ENCODE measurements around the gene MAB21L4.

GRCh38 chr2:240884745-240885144 lies 11.2 kb downstream of the MAB21L4 start:
- TF ChIP-seq, protein P1, sequence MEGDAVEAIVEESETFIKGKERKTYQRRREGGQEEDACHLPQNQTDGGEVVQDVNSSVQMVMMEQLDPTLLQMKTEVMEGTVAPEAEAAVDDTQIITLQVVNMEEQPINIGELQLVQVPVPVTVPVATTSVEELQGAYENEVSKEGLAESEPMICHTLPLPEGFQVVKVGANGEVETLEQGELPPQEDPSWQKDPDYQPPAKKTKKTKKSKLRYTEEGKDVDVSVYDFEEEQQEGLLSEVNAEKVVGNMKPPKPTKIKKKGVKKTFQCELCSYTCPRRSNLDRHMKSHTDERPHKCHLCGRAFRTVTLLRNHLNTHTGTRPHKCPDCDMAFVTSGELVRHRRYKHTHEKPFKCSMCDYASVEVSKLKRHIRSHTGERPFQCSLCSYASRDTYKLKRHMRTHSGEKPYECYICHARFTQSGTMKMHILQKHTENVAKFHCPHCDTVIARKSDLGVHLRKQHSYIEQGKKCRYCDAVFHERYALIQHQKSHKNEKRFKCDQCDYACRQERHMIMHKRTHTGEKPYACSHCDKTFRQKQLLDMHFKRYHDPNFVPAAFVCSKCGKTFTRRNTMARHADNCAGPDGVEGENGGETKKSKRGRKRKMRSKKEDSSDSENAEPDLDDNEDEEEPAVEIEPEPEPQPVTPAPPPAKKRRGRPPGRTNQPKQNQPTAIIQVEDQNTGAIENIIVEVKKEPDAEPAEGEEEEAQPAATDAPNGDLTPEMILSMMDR (IDR thresholded peaks at IDR 0.05; ENCODE audit: low read depth, low read length, poor library complexity, severe bottlenecking) = no peak
- no peak for TF ChIP-seq EZH2phosphoT487 (IDR thresholded peaks at IDR 0.05; ENCODE audit: borderline replicate concordance, low read length)

Data from DOHH2 (cell line).